NCI-H446 treated with DMSO at 0.1 percent for 48 hours (cell line): ENCODE results near the gene PKNOX2.

ENCODE experiments used
- DNase-seq: peaks from one replicate; lab custom pipeline; 2025; lab: John Stamatoyannopoulos, UW

The PKNOX2 gene

DNA sequence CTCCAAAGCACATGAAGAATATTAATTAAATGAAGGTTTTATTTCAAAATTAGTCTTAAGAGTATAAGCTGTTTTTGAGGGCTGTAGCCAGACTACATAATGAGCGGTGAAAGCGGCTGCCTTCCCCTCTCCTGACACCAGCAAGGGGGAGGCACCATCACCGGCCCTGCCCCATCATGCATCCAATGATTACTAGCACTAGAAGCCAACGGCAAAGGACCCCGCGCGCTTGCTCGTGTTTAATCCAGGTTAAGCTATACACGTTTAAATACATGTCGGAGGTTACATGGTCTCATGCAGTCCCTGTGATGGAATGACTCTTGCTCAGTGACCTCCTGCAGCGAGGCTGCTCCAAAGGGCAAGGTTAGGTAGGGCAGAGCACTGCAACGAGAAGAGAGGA lies 281.2 kb downstream of the PKNOX2 start:
- no peak for DNase-seq

DNA sequence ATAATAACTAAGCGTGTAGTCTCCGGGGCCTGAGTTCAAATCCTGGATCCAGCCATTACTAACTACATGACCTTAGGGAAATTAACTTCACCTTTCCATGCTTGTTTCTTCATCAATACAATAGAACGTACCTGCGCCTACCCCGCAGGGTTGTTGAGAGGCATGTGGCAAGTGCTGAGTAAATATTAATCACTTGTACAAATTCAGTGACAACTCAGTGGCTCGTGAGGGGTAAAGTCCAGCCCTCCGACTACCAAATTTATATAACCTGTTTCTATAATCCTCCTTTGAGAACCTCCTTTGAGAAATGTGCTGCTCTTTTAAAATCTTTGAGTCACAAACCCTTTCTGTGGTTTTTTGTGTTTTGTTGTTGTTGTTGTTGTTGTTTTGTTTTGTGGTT lies 281.7 kb downstream of the PKNOX2 start:
- DNase-seq = no peak

DNA sequence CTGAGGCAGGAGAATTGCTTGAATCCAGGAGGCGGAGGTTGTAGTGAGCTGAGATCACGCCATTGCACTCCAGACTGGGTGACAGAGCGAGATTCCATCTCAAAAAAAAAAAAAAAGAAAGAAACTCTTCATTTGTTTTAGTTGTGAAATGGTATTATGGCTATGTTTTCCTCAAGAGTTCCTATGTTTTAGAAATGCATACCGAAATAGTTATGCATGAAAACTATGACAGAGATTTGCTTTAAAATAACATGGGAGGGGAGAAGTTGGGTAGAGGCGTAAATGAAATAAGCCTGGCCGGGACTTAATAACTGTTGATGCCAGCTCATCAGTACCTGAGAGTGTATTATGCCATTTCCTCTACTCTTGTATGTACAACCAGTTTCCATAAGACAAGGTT lies 283.2 kb downstream of the PKNOX2 start:
- no peak for DNase-seq

GRCh38 chr11:125448136-125448535 lies 283.6 kb downstream of the PKNOX2 start:
- DNase-seq = no peak

GRCh38 chr11:125449565-125449964 lies 285.0 kb downstream of the PKNOX2 start:
- DNase-seq = no peak

DNA sequence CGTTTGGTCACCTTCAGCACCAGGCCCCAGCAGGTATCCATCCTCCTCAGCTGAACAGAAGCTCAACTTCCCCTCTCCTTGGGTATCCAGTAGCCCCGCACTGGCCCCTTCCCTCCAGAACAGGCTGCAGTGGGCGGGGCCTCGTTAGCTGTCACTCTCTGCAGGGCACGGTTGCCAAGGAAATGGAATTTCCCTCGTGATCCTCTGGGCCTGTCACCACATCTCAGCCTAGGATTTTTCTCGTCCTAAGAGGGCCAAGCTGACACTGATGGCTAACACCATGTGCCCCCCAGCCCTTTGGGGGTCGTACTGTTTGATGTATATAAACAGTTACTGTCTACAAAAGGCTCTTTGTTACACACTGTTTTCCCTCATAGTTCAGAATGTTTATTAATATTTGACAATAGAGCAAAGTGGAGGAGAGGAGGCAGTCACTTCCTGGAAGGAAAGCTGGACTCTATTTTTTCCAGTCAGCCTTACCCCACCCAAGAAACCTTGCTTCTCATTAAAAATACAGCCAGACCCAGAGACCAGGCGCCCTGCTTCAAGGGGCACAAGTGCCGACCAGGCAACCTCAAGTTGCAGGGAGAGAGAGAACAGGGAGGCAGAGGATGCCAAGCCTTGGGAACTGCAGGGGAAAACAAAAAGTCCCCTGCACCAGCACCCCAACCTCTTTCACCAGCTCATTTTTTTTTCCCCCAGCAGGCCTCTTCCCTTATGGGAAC lies 287.0 kb downstream of the PKNOX2 start:
- DNase-seq = no peak

DNA sequence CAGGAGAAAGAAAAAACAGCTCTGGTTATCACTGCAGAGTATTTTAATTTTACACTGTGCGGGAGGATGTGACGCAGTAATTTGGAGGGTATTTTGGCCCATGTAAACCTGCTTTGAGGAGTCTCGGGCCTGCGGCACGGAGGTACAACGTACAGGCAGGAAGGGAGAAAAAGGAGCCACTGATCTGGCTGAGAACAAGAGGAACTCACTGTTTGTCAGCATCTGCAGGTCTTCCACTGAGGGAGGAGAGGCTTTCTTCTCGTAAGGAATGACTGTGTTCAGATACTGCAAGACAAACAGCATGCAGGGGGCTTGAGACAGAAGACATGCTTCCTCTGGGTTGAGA lies 287.5 kb downstream of the PKNOX2 start:
- DNase-seq = no peak

- no peak for DNase-seq
These were observed 289.5 kb downstream of the PKNOX2 start for GRCh38 chr11:125454047-125454446.

- no peak for DNase-seq
These were observed 291.3 kb downstream of the PKNOX2 start for GRCh38 chr11:125455851-125456250.

- DNase-seq = no peak
These were observed 293.3 kb downstream of the PKNOX2 start for GRCh38 chr11:125457814-125458343.

GRCh38 chr11:125460275-125460674 lies 295.7 kb downstream of the PKNOX2 start:
- DNase-seq = no peak

- DNase-seq = no peak
These were observed 299.2 kb downstream of the PKNOX2 start for GRCh38 chr11:125463590-125464269.

- no peak for DNase-seq
These were observed 299.7 kb downstream of the PKNOX2 start for GRCh38 chr11:125464270-125464662.

DNA sequence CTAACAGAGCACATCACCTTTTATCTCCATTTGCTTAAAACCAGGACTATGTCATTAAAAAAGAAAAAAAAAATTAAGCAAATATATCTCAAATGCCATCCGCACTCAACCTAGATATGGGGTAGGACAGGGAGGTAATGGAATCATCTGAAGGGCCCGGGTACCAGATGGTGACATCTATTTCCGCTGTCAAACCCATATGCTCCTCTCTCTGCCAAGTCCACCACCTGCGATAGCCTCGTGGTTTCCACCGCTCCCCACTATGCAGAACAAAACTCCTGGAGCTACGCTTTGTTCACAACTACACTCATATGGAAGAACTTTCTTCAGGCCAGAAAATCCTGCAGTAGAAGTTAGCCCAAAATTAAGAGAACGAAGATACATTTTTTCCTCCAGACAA lies 300.1 kb downstream of the PKNOX2 start:
- no peak for DNase-seq

DNA sequence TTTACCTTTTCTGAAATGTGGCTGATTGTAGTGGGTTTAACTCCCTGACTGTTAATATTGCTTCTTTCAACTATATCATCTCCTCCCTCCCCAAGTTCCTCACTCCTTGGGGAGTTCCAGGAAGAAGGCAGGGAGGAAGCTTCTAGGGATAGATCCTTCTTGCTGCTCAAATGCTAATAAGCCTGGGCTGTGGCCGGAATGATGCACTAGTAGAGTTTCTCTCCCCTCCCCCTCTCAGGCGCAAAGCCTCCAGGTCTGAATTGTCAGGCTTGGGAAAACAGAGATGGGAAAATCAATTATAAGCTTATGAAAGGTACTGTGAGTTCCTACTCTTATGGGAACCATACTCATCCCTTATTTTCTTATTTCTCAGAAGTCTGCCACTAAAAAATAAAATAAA lies 300.7 kb downstream of the PKNOX2 start:
- DNase-seq = no peak

DNA sequence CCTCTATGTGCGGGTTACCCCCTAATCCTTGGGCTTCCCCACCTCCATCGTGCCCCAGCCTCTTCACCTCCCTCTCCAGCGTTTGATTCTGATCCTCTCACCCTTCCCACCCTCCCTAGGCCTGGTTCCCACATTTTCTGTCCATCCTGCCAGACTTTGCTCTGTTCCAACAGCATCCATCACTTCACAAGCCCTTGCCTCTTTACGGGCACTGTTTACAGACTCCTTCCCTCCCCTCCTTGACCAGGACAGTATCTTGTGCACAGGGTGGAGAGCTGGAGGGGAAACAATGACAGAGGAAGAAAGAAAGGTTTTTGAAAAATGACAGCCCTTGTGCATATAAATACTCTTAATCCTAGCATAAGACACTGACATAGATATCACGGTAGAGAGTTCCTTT lies 301.1 kb downstream of the PKNOX2 start:
- DNase-seq = no peak

DNA sequence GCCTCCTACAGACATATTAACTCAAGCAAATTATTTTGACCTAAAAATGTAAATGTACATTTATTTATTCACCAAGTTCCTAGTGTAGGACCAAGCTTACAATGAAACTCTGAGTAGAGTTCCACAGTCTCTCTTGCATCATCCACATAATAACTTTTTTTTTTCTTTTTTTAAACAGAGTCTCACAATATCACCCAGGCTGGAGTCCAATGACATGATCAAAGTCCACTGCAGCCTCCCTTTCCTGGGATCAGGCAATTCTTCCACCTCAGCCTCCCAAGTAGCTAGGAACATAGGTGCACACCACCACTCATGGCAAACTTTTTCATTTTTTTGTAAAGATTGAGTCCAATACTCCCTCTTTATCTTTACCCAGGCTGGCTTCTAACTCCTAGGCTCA lies 303.5 kb downstream of the PKNOX2 start:
- no peak for DNase-seq

- DNase-seq = no peak
These were observed 304.3 kb downstream of the PKNOX2 start for GRCh38 chr11:125468852-125469251.

DNA sequence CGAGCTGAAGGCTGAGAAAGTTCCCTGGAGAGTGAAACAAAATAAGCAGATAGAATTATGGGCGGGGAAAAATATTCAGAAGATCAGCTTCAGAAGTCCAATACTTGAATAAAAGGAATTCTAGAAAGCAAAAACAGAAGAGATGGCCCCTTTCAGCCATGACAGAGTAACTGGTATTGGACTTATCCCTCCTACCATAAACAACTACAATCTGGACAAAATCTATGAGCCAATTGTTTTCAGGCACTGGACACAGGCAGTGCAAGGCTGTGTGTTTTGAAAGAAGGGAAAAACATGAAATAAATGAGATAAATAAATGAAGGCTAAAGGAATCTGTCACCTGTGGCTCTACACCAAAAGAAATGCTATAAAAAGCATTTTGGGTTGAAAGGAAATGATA lies 305.8 kb downstream of the PKNOX2 start:
- DNase-seq = no peak

GRCh38 chr11:125476721-125477120 lies 312.2 kb downstream of the PKNOX2 start:
- DNase-seq = no peak

DNA sequence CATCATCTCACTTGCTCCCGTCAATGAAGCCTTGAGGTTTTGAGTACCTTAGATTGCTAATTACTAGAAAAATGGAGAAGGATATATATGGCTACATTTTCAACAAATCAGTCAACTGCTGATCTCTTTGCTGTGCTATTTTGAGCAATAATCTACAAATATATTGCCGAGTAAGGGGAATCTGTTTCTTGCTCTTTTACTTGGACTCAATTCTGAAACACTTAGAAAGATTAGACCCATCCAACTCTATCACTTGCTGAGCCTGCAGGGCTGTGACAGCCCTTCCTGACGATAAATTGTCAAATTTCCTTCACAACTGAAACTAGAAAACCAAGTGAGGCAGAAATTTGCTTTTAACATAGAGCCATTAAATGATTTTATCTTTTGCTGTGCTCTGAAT lies 314.6 kb downstream of the PKNOX2 start:
- no peak for DNase-seq

GRCh38 chr11:125481531-125481930 lies 317.0 kb downstream of the PKNOX2 start:
- DNase-seq = no peak
